GM12865 (cell line): ENCODE data around the gene EID1.

Source experiments
- DNase-seq: peaks from one replicate; pipeline ENCODE4 v3.0.0; 2010; ENCODE audit warnings: low read depth
- H3K4me3 ChIP-seq: 2 replicates; pipeline ENCODE4 v1.5.1; 2011; ENCODE audit warnings: mild to moderate bottlenecking, low read depth, low read length, control low read depth
- CTCF ChIP-seq: IDR thresholded peaks from 2 replicates; pipeline ENCODE4 v1.5.1; 2011; ENCODE audit warnings: low read length, control low read depth, low read depth, inconsistent platforms; ENCODE audit not compliant: insufficient read depth; ENCODE audit errors: missing control alignments

Gene EID1

GRCh38 chr15:48880070-48880634 lies 2.2 kb downstream of the EID1 start:
- DNase-seq = no peak
- H3K4me3 ChIP-seq = peak overlapping the region; percentile 98; the same call in 1 of the 2 replicates
- TF ChIP-seq CTCF = no peak

GRCh38 chr15:48883699-48884098 lies 5.8 kb downstream of the EID1 start:
- no peak overlapping the region for H3K4me3 ChIP-seq
- no peak for TF ChIP-seq CTCF
- no peak for DNase-seq

GRCh38 chr15:48887144-48887543 lies 9.2 kb downstream of the EID1 start:
- no peak for DNase-seq
- TF ChIP-seq CTCF = no peak

GRCh38 chr15:48888191-48888590 lies 10.3 kb downstream of the EID1 start:
- DNase-seq = peak; percentile 42
- TF ChIP-seq CTCF = no peak
- no peak overlapping the region for H3K4me3 ChIP-seq

More at GRCh38 chr15:48887144-48887543, 9.2 kb downstream of the EID1 start:
- H3K4me3 ChIP-seq = no peak overlapping the region

GRCh38 chr15:48888836-48889235 lies 10.9 kb downstream of the EID1 start:
- no peak overlapping the region for H3K4me3 ChIP-seq
- no peak for TF ChIP-seq CTCF
- DNase-seq = no peak

- no peak for DNase-seq
- no peak for TF ChIP-seq CTCF
- no peak overlapping the region for H3K4me3 ChIP-seq
Observed at GRCh38 chr15:48889925-48890324, 12.0 kb downstream of the EID1 start.

GRCh38 chr15:48890375-48890972 lies 12.5 kb downstream of the EID1 start:
- no peak for TF ChIP-seq CTCF
- DNase-seq = no peak
- H3K4me3 ChIP-seq = no peak overlapping the region
